Left renal pelvis (tissue), 4 donors: ENCODE measurements around the gene TMOD1. TPM values are rescaled to one million over a fixed set of nuclear protein-coding genes. Genes with fewer than 3 reads are reported as not detected.

Experiments used
- DNase-seq, 4 donors: peaks; one replicate each; pipeline ENCODE4 v3.0.0-alpha.2; 2013; ENCODE audit warnings: low read depth in 4 of 4, low spot score in 3 of 4
- polyA plus RNA-seq, 4 donors: library from polyadenylated mRNA; unstranded; fragments of 120-200 nt; gene quantifications; one replicate each; pipeline ENCODE4 v1.2.1, GENCODE V29; 2013; ENCODE audit not compliant: insufficient read length in 4 of 4

Gene TMOD1
- polyA plus RNA-seq, 4 donors: 1.6 to 10.0 (median 2.4) TPM

GRCh38 chr9:97543561-97543960, 42.1 kb downstream of the TMOD1 start:
- no peak for DNase-seq

- DNase-seq: no peak
Measured at GRCh38 chr9:97545486-97545885, 44.0 kb downstream of the TMOD1 start.

GRCh38 chr9:97547098-97547829, 45.8 kb downstream of the TMOD1 start:
- no peak for DNase-seq

- no peak for DNase-seq
Measured at GRCh38 chr9:97548379-97548778, 46.9 kb downstream of the TMOD1 start.

GRCh38 chr9:97548819-97549540, 47.5 kb downstream of the TMOD1 start:
- DNase-seq: no peak

GRCh38 chr9:97550386-97550785, 48.9 kb downstream of the TMOD1 start:
- no peak for DNase-seq

GRCh38 chr9:97551308-97551707, 49.8 kb downstream of the TMOD1 start:
- no peak for DNase-seq

GRCh38 chr9:97553141-97553540, 51.7 kb downstream of the TMOD1 start:
- no peak for DNase-seq

GRCh38 chr9:97553841-97554240, 52.4 kb downstream of the TMOD1 start:
- DNase-seq: no peak

- no peak for DNase-seq
Measured at GRCh38 chr9:97554566-97555075, 53.2 kb downstream of the TMOD1 start.

GRCh38 chr9:97555164-97555563, 53.7 kb downstream of the TMOD1 start:
- DNase-seq: no peak

GRCh38 chr9:97556036-97556720, 54.7 kb downstream of the TMOD1 start:
- DNase-seq: no peak

GRCh38 chr9:97556721-97557605, 55.5 kb downstream of the TMOD1 start:
- DNase-seq: no peak

- DNase-seq: no peak
Measured at GRCh38 chr9:97557606-97558095, 56.2 kb downstream of the TMOD1 start.

GRCh38 chr9:97558701-97559101, 57.2 kb downstream of the TMOD1 start:
- no peak for DNase-seq

- DNase-seq: no peak
Measured at GRCh38 chr9:97559111-97559514, 57.6 kb downstream of the TMOD1 start.

GRCh38 chr9:97560154-97560553, 58.7 kb downstream of the TMOD1 start:
- DNase-seq: no peak

GRCh38 chr9:97560851-97561250, 59.4 kb downstream of the TMOD1 start:
- no peak for DNase-seq

- DNase-seq: no peak
Measured at GRCh38 chr9:97561501-97561900, 60.0 kb downstream of the TMOD1 start.

- no peak for DNase-seq
Measured at GRCh38 chr9:97562542-97562941, 61.1 kb downstream of the TMOD1 start.
